GM18858 (cell line): ENCODE results near the gene ZNF256.
A peak's percentile ranks its signal among the peaks of the same experiment; 100 is the strongest.

ENCODE experiments used
- ATAC-seq: cut with Tn5 transposase; IDR thresholded peaks from one replicate; pipeline ENCODE4 v1.9.1; 2021; ENCODE audit not compliant: unreplicated experiment

ZNF256 gene

DNA sequence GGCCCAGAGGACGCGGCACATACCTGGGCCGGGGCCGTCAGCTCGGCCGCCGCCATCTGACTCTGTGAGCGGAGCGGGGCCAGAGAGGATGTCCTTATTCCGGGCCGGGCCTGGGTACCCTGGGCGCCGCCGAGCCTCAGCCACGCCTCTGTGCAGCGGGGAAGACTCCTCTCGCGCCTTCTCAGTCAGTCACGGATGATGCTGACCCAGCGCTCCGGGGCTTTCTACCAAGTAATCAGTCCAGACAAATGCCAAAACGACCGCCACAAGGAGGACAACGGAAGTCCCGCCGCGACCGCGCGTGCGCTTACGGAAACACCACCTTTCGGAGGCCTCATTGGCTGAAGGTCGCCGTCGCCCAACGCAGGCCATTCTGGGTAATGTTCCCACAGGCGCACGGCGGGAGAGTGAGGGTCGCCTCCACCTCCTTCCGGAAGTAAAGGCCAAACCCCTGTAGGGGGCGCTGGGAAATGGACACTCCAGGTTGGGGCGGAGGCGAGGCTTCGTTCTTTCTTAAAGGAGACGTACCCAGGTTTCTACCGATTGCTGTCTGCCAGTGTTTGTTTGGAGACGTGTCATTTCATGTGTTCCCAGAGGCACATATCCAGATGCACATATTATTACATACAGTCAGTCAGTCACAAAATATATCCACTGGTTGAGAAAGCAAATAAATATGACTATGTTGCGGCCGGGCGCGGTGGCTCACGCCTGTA, at the start of gene ZNF256:
TSS of gene ZNF256 (minus strand) at position 288 of the 716 bp plus-strand sequence. CDS start at position 56, 232 bp downstream.
- ATAC-seq: peak; percentile 67

DNA sequence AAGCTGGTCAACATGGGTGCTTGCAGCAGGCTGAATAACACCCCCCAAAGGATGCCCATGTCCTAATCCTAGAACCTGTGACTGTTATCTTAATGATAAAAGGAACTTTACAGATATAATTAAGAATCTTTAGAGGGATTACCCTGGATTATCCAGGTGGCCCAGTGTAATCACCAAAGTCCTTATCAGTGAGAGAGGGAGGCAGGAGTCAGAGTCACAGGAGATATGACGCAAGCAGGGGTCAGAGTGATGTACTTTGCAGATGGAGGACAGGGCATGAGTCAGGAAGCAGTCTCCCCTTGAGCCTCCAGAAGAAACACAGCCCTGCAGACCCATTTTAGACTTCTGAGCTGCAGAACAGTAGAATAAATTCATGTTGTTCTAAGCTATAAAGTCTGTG, 45.3 kb upstream of the ZNF256 start:
- ATAC-seq: no peak

DNA sequence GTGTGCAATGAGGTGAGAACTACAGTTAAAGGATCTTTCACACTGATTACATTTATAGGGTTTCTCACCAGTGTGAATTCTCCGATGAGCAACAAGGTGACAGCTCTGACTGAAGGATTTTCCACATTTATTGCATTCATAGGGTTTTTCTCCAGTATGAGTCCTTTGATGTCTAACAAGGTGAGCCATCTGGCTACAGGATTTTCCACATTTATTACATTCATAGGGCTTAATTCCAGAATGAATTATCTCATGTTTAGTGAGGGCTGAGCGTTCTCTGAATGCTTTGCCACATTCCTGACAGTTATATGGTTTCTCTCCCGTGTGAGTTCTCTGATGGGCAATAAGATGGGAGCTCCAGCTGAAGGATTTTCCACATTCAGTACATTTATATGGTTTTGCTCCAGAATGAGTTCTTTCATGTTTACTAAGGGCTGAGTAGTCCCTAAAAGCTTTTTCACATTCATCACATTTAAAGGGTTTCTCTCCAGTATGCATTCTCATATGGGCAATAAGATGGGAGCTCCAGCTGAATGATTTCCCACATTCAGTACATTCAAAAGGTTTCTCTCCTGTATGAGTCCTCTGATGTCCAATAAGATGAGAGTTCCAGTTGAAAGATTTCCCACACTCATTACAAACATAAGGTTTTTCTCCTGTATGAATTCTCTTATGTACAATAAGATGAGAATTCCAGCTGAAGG, 31.2 kb upstream of the ZNF256 start:
- no peak for ATAC-seq

DNA sequence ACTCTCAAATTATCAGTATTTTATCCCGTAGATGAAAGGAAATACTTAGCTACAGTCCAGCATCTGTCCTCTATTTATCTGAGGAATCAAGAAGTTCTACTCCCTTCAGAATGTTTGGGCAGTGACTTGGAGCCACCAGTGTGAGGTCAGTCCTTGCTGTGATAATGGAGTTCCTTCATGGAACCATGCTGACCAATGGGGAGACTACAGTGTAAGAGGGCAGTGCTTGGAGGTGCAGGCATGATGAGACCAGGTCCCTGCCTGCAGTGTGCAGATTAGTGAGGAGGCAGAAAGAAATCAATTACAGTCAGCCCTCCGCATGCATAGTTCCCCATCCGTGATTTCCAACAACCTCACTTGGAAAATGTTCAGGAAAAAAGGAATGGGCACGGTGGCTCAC, 26.9 kb upstream of the ZNF256 start, which contains the start of gene C19orf18:
TSS of gene C19orf18 (minus strand) at position 101 of the 400 bp plus-strand sequence. CDS start 102 bp downstream, outside the sequence.
- no peak for ATAC-seq

DNA sequence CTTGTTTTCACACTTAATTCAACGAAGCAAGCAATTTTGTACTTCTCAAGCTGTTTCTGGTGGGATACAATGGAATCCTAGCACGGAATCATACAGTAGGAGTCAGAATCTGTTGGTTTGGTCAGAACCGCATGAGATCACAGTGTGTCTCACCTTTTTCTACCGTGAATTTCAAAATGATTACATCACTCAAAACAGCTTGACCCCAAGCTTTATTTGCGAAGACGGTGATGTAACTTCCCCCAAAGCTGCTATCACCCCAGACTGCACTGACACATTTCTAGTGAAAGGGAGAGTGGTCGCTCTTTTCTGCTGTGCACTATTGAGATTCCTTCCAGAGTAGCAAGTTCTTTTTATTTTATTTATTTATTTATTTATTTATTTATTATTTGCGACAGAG, 17.3 kb upstream of the ZNF256 start:
- no peak for ATAC-seq

DNA sequence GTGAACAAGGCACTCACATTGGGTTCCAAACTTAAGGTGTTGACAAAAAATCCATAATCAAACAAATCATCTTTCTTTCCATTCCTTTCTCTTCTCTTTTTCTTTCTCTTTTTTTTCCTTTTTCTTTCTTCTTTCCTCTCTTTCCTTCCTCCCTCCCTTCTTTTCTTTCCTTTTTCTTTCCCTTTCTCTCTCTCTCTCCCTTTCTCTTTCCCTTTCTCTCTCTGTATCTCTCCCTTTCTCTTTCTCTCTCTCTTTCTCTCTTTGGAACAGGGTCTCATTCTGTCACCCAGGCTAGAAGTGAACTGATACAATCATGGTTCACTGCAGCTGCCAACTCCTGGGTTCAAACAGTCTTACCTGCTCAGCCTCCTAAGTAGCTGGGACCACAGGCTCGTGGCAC, 14.3 kb upstream of the ZNF256 start:
- ATAC-seq: no peak

DNA sequence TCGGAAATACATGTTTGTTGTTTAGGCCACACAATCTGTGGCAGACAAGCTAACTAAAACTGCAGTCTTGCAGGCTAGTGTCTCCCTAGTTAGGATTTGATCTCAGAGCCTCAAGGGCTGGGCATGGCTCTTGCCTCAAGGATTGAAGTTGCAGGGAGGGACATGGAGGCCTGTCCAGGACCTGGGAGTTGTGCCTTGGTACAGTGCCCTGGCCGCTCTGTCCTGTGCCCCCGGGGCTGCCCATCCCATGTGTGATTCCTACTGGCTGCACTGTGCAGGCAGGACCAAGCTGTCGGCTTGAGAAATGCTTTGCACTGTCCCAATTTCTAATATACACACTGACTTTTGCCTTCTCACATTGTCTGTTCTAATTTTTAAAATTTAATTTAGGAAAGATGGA, 7.5 kb upstream of the ZNF256 start:
- ATAC-seq: no peak

DNA sequence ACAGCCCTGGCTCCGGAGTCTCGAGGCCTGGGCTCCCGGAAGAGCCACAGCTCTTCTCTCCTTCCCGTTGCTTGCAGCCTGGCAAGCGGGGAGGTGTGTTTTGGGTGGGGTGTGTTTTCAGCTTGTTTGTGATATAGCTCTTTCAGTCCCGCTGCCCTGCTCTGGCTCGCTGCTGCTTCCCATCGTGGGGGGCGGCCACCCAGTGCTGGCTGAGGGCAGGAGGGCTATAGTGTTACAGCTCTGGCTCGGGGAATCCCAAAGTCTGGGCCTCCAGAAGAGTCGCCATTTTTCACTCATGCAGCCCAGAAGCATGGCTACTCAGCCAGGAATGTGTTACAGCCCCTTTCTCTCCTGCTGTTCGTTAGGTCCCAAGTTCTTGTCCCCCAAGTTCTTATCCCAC, 2.2 kb upstream of the ZNF256 start:
- ATAC-seq: no peak

DNA sequence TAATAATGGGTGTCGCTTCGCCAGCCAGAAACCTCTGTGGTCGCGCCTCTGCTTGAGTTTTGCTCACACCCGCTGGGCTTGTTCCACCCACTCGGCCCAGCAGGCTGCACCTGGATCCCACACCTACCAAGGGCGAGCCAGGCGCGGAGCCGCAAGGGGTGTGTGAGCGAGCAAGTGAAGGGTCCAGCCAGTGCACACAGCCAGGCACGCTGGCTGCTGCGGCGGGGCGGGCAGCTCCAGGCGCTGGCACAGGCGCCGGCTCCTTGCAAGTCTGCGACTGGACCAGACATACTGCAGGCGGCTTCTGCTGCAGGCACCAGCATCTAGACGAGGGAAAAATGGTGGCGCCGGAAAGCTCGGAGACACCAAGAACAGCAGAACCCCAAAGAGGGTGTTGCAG, 1.8 kb upstream of the ZNF256 start:
- ATAC-seq: no peak

DNA sequence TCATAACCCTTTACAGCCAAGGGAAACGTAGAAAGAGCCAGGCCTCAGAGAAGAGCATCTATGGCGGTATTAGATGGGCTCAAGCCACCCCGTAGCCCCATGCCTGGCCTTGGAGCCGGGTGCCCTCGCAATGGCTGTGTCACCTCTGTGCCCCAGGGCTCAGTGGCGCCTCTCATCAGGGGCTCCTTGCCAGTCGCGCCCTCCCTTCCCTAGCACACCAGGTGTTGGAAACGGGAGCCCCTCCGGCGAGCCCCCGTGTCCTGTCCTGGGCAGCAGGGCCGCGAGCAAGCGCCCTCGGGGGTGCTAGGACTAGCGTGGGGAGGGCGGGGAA, 453 bp downstream of the ZNF256 start:
- no peak for ATAC-seq

DNA sequence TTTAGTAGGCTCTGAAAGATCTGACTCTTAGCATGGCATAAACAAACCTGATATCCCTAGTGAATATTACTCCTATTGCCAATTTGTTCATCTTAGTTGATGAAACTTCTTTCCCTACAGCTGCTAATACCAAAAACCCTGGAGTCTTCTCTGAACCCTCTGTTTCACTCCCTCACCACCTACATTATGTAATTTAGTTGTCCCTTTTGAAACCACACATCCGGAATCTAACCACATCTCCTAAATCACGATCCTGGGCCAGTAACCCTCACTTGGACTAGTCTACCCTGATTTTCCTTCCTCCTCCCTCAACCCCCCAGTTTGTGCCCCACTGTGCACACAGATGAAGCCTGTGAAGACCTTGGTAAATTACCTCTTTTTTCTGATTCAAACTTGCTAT, 1.2 kb downstream of the ZNF256 start:
- no peak for ATAC-seq

DNA sequence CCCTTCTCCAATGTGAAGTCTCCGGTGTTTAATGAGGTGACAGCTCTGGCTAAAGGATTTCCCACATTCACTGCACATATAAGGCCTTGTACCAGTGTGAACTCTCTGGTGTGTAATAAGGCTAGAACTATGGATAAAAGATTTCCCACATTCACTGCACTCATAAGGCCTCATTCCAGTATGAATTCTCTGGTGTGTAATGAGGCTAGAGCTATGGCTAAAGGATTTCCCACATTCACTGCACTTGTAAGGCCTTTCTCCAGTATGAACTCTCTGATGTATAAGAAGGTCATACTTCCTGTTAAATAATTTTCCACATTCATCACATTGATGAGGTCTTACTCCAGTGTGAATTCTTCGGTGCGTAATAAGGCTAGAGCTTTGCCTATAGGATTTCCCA, 5.9 kb downstream of the ZNF256 start:
- ATAC-seq: no peak

DNA sequence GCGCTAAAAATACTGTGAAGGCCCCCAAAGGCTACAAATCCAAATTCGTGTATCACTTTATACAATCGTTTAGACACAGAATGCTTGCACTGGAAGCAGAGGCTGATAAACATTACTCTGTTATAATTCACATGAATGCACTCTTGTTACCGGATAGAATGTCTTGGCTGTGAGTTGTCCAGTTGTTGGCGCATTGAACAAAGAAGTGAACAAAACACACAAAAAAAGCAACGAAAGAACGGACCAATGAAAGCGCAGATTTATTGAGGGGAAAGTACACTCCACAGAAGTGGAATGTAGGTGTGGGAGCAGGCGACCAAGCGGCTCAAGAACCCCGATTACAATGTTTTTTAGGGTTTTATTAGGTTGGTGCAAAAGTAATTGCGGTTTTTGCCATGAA, 11.8 kb downstream of the ZNF256 start:
- ATAC-seq: no peak

DNA sequence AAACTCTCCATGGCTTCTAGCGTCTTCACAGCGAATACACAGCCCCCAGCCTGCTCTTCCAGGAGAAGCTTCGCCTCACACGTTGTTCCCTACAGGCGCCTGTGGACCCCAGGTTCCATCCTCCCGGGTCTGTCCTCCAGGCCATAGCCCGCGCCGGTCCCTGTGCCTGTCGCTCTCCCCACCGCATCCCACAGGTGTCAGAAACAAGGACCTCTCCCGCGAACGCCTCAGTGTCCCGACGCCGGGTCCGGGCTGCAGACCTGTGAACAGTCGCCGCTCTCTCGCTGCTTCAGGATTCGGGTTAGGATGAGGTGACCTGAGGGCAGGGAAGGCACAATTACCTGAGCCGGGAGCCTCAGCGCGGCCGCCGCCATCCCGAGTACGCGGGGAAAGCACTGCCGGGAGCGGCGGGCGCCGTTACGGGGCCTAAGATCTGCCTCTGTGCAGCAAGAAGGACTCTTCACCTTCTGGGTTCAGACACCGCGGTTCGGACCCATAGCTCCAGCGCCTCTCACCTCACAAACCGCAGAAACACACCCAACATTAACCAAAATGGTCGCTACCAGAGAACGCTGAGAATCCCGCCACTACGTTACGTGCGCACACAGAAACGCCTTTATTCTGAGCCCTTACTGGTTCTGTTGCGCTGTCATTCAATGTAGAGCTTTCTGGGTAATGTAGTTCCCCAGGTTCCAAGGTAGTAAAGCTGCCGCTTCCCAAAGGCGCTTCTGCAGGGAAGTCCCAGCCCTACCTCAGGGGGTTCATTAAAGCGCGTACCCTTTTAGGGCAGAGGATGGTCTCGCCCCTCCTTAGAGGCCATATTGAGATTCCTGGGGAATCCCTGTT, 12.5 kb downstream of the ZNF256 start, which contains the start of gene ZNF418:
TSS of gene ZNF418 (minus strand) at position 583 of the 846 bp plus-strand sequence. CDS start 1,580 bp downstream, outside the sequence.
- no peak for ATAC-seq

DNA sequence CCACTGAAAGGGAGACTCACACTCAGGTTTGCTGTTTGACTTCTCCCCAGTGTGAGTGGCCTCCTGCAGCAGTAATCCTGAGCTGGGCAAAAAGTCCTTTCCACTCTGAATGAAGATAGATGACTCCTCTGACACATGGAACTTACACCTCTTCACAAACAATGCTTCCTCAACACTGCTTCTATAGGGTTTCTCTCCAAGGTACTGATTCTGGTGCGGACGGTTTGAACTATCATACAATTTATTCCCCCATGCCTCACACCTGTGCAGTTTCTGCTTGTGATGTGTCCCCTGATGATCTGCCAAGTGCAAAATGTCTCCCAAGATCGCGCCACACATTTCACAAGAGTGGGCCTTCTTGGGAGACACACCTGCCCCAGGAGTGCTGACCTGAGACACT, 19.9 kb downstream of the ZNF256 start:
- no peak for ATAC-seq

DNA sequence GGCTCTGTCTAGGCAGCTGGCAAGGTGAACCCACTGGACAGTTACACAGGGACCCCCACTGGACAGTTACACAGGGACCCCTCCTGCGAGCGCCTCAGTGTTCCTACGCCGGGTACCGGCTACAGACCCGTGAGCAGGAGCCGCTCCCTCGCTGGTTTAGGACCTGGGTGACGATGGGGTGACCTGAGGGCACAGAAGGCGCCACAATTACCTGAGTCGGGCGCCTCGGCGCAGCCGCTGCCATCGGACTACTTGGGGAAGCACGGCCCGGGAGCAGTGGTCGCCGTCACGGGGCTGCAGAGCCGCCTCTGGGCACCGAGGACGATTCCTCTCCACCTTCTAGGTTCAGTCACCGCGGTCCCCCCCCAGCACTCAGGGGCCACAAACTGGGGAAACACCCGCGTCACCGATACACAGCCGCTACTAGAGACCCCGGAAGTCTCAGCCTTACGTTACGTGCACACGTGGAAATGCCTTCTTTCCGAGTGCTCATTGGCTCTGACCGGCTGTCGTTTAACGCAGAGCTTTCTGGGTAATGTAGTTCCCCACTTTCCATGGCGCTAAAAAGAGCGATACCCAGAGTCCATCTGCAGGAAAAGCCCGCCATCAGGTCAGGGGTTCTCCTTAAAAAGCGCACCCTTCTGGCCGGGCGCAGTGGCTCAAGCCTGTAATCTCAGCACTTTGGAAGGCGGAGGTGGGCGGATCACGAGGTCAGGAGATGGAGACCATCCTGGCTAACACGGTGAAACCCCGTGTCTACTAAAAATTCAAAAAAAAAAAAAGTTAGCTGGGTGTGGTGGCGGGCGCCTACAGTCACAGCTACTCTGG, 31.1 kb downstream of the ZNF256 start, which contains the start of gene ZNF417:
TSS of gene ZNF417 (minus strand) at position 425 of the 828 bp plus-strand sequence. CDS start at position 244, 181 bp downstream.
- peak; percentile 96 for ATAC-seq

DNA sequence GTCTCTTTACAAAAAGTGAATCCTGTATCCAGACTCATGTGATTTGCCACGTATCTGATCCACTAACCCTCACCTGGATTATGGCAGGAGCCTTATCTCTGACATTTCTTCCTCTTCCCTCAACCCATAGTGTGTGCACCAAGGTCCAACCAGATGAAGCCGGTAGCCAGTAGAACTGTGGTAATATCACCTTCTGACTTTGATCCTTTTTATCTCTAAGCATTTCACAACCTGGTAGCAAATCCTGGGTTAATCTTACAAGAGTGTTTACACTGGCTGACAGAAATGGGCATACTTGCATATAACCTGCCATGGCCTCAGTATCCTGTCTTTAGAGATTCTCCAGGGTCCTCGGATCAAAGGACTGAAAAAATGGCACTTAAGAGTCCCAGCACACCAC, 33.0 kb downstream of the ZNF256 start:
- no peak for ATAC-seq

DNA sequence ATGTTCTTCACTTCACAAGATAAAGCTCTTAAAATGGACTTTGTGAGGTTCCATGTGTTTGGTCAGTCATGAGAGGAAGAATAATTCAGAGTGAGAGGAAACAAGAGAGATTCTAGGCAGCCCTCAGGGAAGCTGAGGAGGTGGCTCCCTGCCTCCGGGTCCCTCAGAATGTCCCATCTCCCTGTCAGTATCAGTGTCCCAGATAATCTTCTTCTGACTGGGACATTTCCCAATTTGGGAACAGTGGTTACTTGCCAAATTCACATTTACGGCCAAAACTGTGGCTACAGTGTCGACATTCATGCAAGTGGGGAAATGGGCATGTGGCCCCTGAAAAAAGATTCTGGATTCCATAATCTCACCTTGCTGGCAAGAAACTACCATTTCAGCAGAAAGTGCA, 40.1 kb downstream of the ZNF256 start:
- ATAC-seq: no peak

DNA sequence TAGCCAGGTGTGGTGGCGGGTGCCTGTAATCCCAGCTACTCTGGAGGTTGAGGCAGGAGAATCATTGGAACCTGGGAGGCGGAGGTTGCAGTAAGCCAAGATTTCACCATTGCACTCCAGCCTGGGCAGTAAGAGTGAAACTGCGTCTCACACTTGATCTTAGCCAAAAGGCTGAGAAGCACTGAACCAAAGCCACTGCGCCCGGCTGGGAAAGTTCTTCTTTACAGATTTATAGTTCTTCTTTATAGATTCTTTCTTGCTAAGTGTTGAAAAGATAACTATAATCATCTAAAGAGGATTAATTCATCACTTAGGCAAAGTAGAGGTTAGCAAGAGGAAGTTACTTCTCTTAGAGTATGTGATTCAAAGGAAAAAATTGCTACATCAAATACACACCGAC, 42.2 kb downstream of the ZNF256 start:
- ATAC-seq: no peak

DNA sequence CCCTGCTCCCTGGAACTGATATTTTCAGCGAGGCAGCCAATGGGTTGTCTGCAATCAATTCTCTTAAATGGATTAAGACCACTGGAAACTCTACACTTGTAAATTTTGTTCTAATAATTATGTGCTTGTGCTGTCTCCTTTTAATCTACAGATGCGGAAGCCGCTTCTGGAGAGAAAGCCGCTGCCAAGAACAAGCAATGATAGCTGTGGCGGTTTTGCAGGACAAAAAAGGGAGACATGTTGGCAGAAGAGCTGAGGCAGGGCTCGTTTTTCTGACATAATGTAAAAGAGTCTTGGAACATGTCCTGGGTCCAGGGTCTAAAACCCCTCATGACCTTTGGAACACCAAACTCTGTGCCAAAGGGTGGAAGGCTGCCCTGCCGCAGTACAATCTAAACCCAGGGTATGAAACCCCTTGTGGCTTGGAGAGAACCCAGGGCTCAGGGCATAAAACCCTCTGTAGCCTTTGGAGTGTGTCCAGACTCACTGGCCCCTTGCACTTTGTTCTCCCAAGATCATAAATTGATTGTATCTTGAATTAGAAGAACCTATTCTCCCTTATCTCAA, 43.8 kb downstream of the ZNF256 start:
- no peak for ATAC-seq
